GM19328 (cell line): ENCODE data around the gene ZNF587B.
"Not testable (repeated sequence)": the region's sequence is repeated elsewhere in the genome, so short reads cannot be mapped to it uniquely, and the experiment has no call there.

Source experiments
- ATAC-seq: cut with Tn5 transposase; IDR thresholded peaks from one replicate; pipeline ENCODE4 v1.9.1; 2021; ENCODE audit warnings: mild to moderate bottlenecking, moderate library complexity; ENCODE audit not compliant: unreplicated experiment

Gene ZNF587B

GRCh38 chr19:57830071-57830602 lies at the start of gene ZNF587B:
TSS of gene ZNF587B (plus strand) at chr19:57830299. CDS start at chr19:57830529, 230 bp downstream.
- ATAC-seq: no peak

- no peak for ATAC-seq
Measured at GRCh38 chr19:57786286-57786685, 43.8 kb upstream of the ZNF587B start.

- no peak for ATAC-seq
Measured at GRCh38 chr19:57786906-57787305, 43.2 kb upstream of the ZNF587B start.

GRCh38 chr19:57788114-57788692 lies 41.9 kb upstream of the ZNF587B start:
- ATAC-seq: no peak

- ATAC-seq: no peak
Measured at GRCh38 chr19:57789288-57789687, 40.8 kb upstream of the ZNF587B start.

GRCh38 chr19:57796580-57796979 lies 33.5 kb upstream of the ZNF587B start:
- ATAC-seq: not testable (repeated sequence)

GRCh38 chr19:57800696-57801095 lies 29.4 kb upstream of the ZNF587B start:
- ATAC-seq: no peak

- ATAC-seq: no peak
Measured at GRCh38 chr19:57802269-57802668, 27.8 kb upstream of the ZNF587B start.

- ATAC-seq: no peak
Measured at GRCh38 chr19:57803265-57803593, 26.9 kb upstream of the ZNF587B start.

- no peak for ATAC-seq
Measured at GRCh38 chr19:57803594-57804325, 26.3 kb upstream of the ZNF587B start.

- ATAC-seq: no peak
Measured at GRCh38 chr19:57807541-57807940, 22.6 kb upstream of the ZNF587B start.

GRCh38 chr19:57810410-57811295 lies 19.4 kb upstream of the ZNF587B start:
- not testable (repeated sequence) for ATAC-seq

GRCh38 chr19:57812226-57812625 lies 17.9 kb upstream of the ZNF587B start:
- no peak for ATAC-seq

GRCh38 chr19:57812975-57813820 lies 16.9 kb upstream of the ZNF587B start:
- ATAC-seq: not testable (repeated sequence)

- ATAC-seq: no peak
Measured at GRCh38 chr19:57813919-57814504, 16.1 kb upstream of the ZNF587B start.

GRCh38 chr19:57814505-57815246 lies 15.4 kb upstream of the ZNF587B start, which contains the start of gene ZNF552:
TSS of gene ZNF552 (minus strand) at chr19:57814913. CDS start at chr19:57814743, 170 bp downstream.
- ATAC-seq: peak; percentile 47

GRCh38 chr19:57815247-57816075 lies 14.6 kb upstream of the ZNF587B start:
- no peak for ATAC-seq

- ATAC-seq: no peak
Measured at GRCh38 chr19:57816652-57817051, 13.4 kb upstream of the ZNF587B start.
